Measurements from ENCODE around the gene ARL14. TPM values are rescaled to one million over a fixed set of nuclear protein-coding genes. Genes with fewer than 3 reads are reported as not detected.

ARL14 gene
- total RNA-seq, 2 experiments from 2014 or later: not detected

GRCh38 chr3:160638184-160638583 is 38.8 kb upstream of the ARL14 start:
- no peak overlapping the region for H3K27ac Mint-ChIP-seq
- CTCF ChIA-PET: no interaction called here
- POLR2A ChIA-PET: no interaction called here
- no peak for TF ChIP-seq CTCF (IDR thresholded peaks at IDR 0.05)
- no peaks in the 10 kb centered on the region for H3K4me1 Mint-ChIP-seq (ENCODE audit: low read depth)
- no peak for DNase-seq
- no peaks in the 10 kb centered on the region for H3K27me3 Mint-ChIP-seq
- no peaks in the 10 kb centered on the region for H3K36me3 Mint-ChIP-seq (ENCODE audit: low read depth)
- intact Hi-C loops (cut with micrococcal nuclease): no loop called here
- no peak overlapping the region for H3K4me3 Mint-ChIP-seq
- no peak for ATAC-seq
- no peaks in the 10 kb centered on the region for H3K9me3 Mint-ChIP-seq

GRCh38 chr3:160641665-160642309 is 35.2 kb upstream of the ARL14 start:
- Mint-ChIP-seq H3K4me1 (ENCODE audit: low read depth) (no peaks in the 10 kb centered on the region), H3K27ac (no peak overlapping the region), H3K9me3 (no peaks in the 10 kb centered on the region), H3K27me3 (no peaks in the 10 kb centered on the region), H3K4me3 (no peak overlapping the region), H3K36me3 (ENCODE audit: low read depth) (no peaks in the 10 kb centered on the region)
- ChIA-PET POLR2A (no interaction called here), CTCF (no interaction called here)
- DNase-seq (no peak), ATAC-seq (no peak)
- intact Hi-C loops (cut with micrococcal nuclease): no loop called here
- no peak for TF ChIP-seq CTCF (IDR thresholded peaks at IDR 0.05)

- no peaks in the 10 kb centered on the region for H3K27me3 Mint-ChIP-seq
- no peaks in the 10 kb centered on the region for H3K9me3 Mint-ChIP-seq
- no peak overlapping the region for H3K4me3 Mint-ChIP-seq
- no peak for TF ChIP-seq CTCF (IDR thresholded peaks at IDR 0.05)
- ChIA-PET POLR2A (interaction anchor here (0.6 kb wide), 1 partner anchor 9 kb away, joined by 4 read pairs; no protein-coding TSS in a partner anchor), CTCF (interaction anchor here (0.7 kb wide), 1 partner anchor 754 kb away, joined by 3 read pairs; no protein-coding TSS in a partner anchor)
- intact Hi-C loops (cut with micrococcal nuclease): no loop called here
- H3K4me1 Mint-ChIP-seq (ENCODE audit: low read depth): no peaks in the 10 kb centered on the region
- DNase-seq: no peak
- H3K36me3 Mint-ChIP-seq (ENCODE audit: low read depth): no peaks in the 10 kb centered on the region
- no peak for ATAC-seq
- H3K27ac Mint-ChIP-seq: no peak overlapping the region
Observed at GRCh38 chr3:160643994-160644393, 33.0 kb upstream of the ARL14 start.

- DNase-seq (no peak), ATAC-seq (no peak)
- TF ChIP-seq CTCF (IDR thresholded peaks at IDR 0.05): no peak
- no peaks in the 10 kb centered on the region for H3K27me3 Mint-ChIP-seq
- no peaks in the 10 kb centered on the region for H3K4me1 Mint-ChIP-seq (ENCODE audit: low read depth)
- no peak overlapping the region for H3K4me3 Mint-ChIP-seq
- CTCF ChIA-PET: no interaction called here
- H3K36me3 Mint-ChIP-seq (ENCODE audit: low read depth): no peaks in the 10 kb centered on the region
- intact Hi-C loops (cut with micrococcal nuclease): no loop called here
- POLR2A ChIA-PET: interaction anchor here (0.6 kb wide), 2 partner anchors 8 to 163 kb away, joined by 3 to 4 read pairs; no protein-coding TSS in a partner anchor
- H3K9me3 Mint-ChIP-seq: no peaks in the 10 kb centered on the region
- H3K27ac Mint-ChIP-seq: no peak overlapping the region
Observed at GRCh38 chr3:160644491-160644890, 32.5 kb upstream of the ARL14 start.

- H3K4me3 Mint-ChIP-seq: no peak overlapping the region
- ATAC-seq (no peak), DNase-seq (no peak)
- CTCF ChIA-PET: interaction anchor here (0.6 kb wide), 1 partner anchor 1051 kb away, joined by 3 read pairs; no protein-coding TSS in a partner anchor
- POLR2A ChIA-PET: no interaction called here
- no peak for TF ChIP-seq CTCF (IDR thresholded peaks at IDR 0.05)
- intact Hi-C loops (cut with micrococcal nuclease): no loop called here
- H3K27me3 Mint-ChIP-seq: no peaks in the 10 kb centered on the region
- H3K27ac Mint-ChIP-seq: no peak overlapping the region
- H3K4me1 Mint-ChIP-seq (ENCODE audit: low read depth): no peaks in the 10 kb centered on the region
- H3K9me3 Mint-ChIP-seq: no peaks in the 10 kb centered on the region
- H3K36me3 Mint-ChIP-seq (ENCODE audit: low read depth): no peaks in the 10 kb centered on the region
Observed at GRCh38 chr3:160648701-160649100, 28.3 kb upstream of the ARL14 start.
